Pancreas (tissue), 10 donors: ENCODE measurements around the gene RALGDS. TPM values are rescaled to one million over a fixed set of nuclear protein-coding genes. Genes with fewer than 3 reads are reported as not detected.

Experiments
- ATAC-seq, 4 donors: fragments of 200-7000 bp; cut with Tn5 transposase; one replicate each; pipeline versions ENCODE4 v1.8.0 to v1.9.1; 2020; ENCODE audit warnings: mild to moderate bottlenecking in 4 of 4, moderate library complexity in 4 of 4
- DNase-seq, 6 donors: peaks; one replicate each; pipeline ENCODE4 v3.0.0-alpha.2; 2020
- FAIRE-seq: peaks from 2 replicates; lab custom pipeline; 2012; peaks lifted over from hg19 to GRCh38; lab: Jason Lieb, UNC
- H3K27ac ChIP-seq, 4 donors: fragments of 200-600 bp; sonication (generic); 1 replicate in 3 of 4; 2 replicates in 1 of 4; pipeline versions ENCODE4 v1.5.0 to v1.8.0; 2020
- H3K27me3 ChIP-seq, 4 donors: fragments of 200-600 bp; one replicate each; pipeline ENCODE4 v1.8.0; 2021
- H3K36me3 ChIP-seq, 3 donors: fragments of 200-600 bp; sonication (generic) in 1 of 3; one replicate each; pipeline versions ENCODE4 v1.5.0 to v1.8.0; 2020 to 2021
- H3K4me1 ChIP-seq, 3 donors: fragments of 200-600 bp; one replicate each; pipeline ENCODE4 v1.8.0; 2021
- H3K4me3 ChIP-seq, 4 donors: fragments of 200-600 bp; sonication (generic) in 2 of 4; one replicate each; pipeline versions ENCODE4 v1.5.0 to v1.8.0; 2020 to 2021
- H3K9me3 ChIP-seq, 4 donors: fragments of 200-600 bp; one replicate each; pipeline ENCODE4 v1.8.0; 2021
- WGBS, 2 donors: extraction: QIAGEN DNeasy Blood & Tissue Kit; methylation state at CpG; one replicate each; pipeline ENCODE4 v1.1.7; 2013; 5-methylcytosine and 5-hydroxymethylcytosine counted together
- intact Hi-C, 3 donors: fragments of 100-400 bp; cut with DNase I; formaldehyde crosslinking; loops; one replicate each; pipeline versions ENCODE4 v1.11.1 to v1.14.2; 2022
- polyA plus RNA-seq, 2 donors: library from polyadenylated mRNA; stranded (reverse); fragments of 200-250 nt; gene quantifications; one replicate each; pipeline ENCODE4 v1.2.3, GENCODE V29; 2013
- total RNA-seq, 6 donors: library from RNA; stranded (reverse); fragmentation: NEBNext Ultra II Directional in 4 of 6; extraction: Animal tissue kit (Norgen Biotek cat#: 25700) in 4 of 6; gene quantifications; one replicate each; pipeline versions ENCODE4 v1.2.1 to v1.2.4, GENCODE V29; 2021 to 2023
- TF ChIP-seq, protein P1 (sequence below), 4 donors: fragments of 200-600 bp; sonication (generic) in 3 of 4; IDR thresholded peaks; one replicate each; pipeline versions ENCODE4 v1.5.0 to v1.8.0; 2021; ENCODE audit warnings: antibody characterized with exemption in 4 of 4
- donor health status: healthy with polysubstance abuse.
- donor health status: DM: no; HTN: no; CAD: no; lungs with moderate emphysema.
- donor health status: DM: no; HTN: no; CAD: no.
- donor health status: control.
- donor health status: control.
- donor health status: Bipolar disorder and iron deficiency.
- donor health status: DM: yes; HTN: yes; CAD: no.
- donor health status: DM: no; HTN: no; CAD: no.
- donor health status: DM: no; HTN: no; CAD: no.
- donor health status: DM: yes; HTN: yes; CAD: no.

RALGDS gene
- total and polyA plus RNA-seq, 8 donors, result 16.1 to 69.7 (median 20.5) TPM

DNA sequence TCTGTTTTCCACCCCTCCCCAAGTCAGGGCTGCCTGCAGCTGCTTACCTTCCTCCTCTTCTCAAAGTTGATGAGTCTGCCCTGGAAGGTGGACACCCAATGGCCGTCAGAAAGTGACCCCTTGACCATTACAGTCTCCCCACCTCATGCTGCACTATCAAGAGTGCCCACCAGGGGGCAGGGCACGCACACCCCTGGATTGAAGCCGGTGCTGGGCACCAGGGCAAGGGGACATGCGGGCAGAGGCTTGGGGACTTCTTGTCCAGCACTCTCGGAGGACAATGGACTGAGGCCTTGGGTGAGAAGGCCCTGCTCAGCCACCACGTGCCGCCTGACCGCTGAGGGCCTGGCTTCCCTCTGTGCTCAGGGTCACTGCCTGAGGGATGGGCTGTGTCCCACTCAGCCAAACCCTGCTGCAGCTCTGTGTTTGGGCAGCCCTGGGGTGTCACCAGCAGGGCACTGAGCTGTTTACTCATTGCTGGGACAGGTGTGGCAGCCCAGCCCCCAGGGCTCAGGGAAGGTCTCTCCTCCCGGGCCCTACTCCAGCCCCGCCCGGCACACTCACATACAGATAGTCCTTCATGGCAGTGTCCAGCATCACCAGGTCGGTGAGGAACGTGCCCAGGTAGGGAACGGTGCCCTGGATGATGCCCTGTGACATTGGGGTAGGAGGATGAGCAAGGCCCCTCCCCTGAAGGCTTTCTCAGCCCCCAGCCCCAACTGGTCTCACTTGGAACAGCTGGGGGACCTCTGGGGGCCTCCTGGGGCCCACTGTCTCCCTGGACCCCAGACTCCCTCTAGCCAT is 17.7 kb downstream of the RALGDS start:
- H3K27me3 ChIP-seq, result no peaks in the 10 kb centered on the region
- WGBS, 2 donors, result 42 to 49% methylated on average over 14 of the region's 14 CpGs
- ATAC-seq, result peak; percentile 57 to 90 (median 85)
- TF ChIP-seq, protein P1, sequence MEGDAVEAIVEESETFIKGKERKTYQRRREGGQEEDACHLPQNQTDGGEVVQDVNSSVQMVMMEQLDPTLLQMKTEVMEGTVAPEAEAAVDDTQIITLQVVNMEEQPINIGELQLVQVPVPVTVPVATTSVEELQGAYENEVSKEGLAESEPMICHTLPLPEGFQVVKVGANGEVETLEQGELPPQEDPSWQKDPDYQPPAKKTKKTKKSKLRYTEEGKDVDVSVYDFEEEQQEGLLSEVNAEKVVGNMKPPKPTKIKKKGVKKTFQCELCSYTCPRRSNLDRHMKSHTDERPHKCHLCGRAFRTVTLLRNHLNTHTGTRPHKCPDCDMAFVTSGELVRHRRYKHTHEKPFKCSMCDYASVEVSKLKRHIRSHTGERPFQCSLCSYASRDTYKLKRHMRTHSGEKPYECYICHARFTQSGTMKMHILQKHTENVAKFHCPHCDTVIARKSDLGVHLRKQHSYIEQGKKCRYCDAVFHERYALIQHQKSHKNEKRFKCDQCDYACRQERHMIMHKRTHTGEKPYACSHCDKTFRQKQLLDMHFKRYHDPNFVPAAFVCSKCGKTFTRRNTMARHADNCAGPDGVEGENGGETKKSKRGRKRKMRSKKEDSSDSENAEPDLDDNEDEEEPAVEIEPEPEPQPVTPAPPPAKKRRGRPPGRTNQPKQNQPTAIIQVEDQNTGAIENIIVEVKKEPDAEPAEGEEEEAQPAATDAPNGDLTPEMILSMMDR (IDR thresholded peaks at IDR 0.05), result peak; percentile 93 to 97 (median 96)
- no peak overlapping the region for H3K27ac ChIP-seq
- H3K4me3 ChIP-seq, result no peak overlapping the region
- DNase-seq, result peak in 5 of 6 donors; percentile 58 to 92 (median 79)
- peaks cover 5 to 81% (median 65%) of the 10 kb centered on the region in 3 donors for H3K36me3 ChIP-seq
- intact Hi-C loops, result loop anchor here in 1 of 3 donors (2.0 to 5.0 kb wide), 2 partner anchors 41 to 61 kb away; no protein-coding TSS in a partner anchor
- FAIRE-seq, result no peak
- H3K4me1 ChIP-seq, result no peaks in the 10 kb centered on the region
- H3K9me3 ChIP-seq, result no peaks in the 10 kb centered on the region

DNA sequence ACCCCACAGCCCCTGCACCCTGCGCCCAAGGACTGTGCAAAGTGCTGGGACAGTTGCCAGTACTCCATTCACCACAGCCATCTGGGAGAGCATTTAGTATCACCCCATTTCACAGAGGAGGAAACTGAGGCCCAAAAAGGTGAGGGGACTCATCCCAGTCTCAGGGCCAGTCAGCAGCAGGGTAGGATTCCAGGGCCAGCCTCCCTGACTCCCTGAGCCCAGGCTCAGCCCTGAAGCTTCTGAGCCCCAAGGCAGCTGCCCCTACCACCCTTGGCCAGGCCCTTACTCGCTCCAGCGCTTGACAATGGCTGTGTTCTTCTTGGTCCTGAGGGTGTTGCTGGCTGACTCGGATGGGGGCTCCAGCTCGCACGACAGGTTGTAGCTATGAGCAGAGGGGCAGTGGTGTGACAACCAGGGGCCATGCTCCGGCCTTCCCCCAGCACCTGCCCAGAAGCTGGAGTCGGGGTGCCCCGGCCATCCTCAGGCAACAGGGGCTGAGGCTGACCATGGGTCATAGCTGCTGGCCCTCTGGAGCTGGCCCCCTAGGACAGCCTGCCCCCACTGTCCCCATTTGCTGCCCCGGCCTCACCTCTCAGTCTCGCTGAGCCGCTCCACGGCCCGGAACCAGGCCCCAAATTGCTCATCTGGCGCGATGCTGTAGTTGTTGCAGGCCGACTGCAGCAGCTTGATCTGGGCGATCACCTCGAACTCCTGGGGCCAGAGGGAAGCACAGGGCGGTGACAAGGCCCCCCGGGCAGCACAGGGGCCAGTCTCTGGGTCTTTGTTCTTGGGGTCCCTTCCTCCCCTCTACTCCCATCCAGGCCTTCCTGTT is 18.6 kb downstream of the RALGDS start:
- H3K27ac ChIP-seq, result no peak overlapping the region
- no peak overlapping the region for H3K4me3 ChIP-seq
- DNase-seq, result peak in 1 of 6 donors; percentile 71
- 90 to 91% methylated on average over 21 of the region's 21 CpGs for WGBS, 2 donors
- intact Hi-C loops, result loop anchor here in 1 of 3 donors (2.0 to 5.0 kb wide), 2 partner anchors 42 to 60 kb away; no protein-coding TSS in a partner anchor
- TF ChIP-seq, protein P1 (IDR thresholded peaks at IDR 0.05), result no peak
- no peaks in the 10 kb centered on the region for H3K9me3 ChIP-seq
- no peaks in the 10 kb centered on the region for H3K27me3 ChIP-seq
- FAIRE-seq, result no peak
- H3K36me3 ChIP-seq, result peaks cover 5 to 81% (median 62%) of the 10 kb centered on the region in 3 donors
- no peak for ATAC-seq
- no peaks in the 10 kb centered on the region for H3K4me1 ChIP-seq

DNA sequence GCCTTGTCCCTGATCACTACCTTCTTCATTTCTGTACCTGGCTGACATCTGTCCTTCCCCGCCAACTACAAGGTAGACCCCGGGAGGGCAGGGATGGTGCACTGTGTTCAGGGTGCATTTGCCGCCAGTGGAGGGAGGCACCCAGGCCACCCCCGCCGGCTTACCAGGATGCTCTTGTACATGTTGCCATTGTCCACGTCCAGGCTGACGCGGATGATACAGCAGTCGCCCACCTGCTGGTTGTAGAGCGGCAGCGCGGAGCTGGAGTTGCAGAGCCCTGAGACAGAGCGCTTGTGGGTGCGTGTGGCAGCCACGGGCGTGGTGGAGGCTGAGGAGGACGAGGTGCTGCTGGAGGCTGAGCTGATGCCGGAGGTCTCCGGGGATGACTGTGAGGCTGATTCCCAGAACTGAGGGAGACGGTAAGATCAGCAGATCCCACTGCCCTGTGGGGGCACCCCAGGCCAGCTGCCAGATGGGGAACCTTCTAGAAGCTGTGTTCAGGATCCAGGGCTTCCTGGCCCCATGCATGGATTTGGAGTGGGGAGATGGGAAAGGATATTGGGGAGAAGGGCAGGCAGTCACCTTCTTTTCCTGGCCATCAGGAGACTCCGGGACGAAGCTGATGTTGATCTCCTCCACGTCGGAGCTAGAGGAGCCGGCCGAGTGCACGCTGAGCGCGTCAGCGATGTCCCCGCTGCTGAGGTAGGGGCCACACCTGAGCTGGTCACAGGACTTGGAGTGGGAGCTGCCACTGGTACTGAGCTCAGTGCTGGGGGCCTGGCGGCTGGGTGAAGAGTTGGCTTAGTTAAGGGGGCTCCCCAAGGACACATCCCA is 19.5 kb downstream of the RALGDS start:
- H3K27ac ChIP-seq, result no peak overlapping the region
- H3K9me3 ChIP-seq, result no peaks in the 10 kb centered on the region
- H3K4me1 ChIP-seq, result no peaks in the 10 kb centered on the region
- ATAC-seq (no peak), DNase-seq (peak in 1 of 6 donors; percentile 74), FAIRE-seq (no peak)
- WGBS, 2 donors, result 96 to 97% methylated on average over 32 of the region's 32 CpGs
- peaks cover 5 to 73% (median 53%) of the 10 kb centered on the region in 3 donors for H3K36me3 ChIP-seq
- H3K27me3 ChIP-seq, result no peaks in the 10 kb centered on the region
- intact Hi-C loops, result loop anchor here in 1 of 3 donors (2.0 to 5.0 kb wide), 2 partner anchors 43 to 59 kb away; no protein-coding TSS in a partner anchor
- H3K4me3 ChIP-seq, result no peak overlapping the region
- TF ChIP-seq, protein P1 (IDR thresholded peaks at IDR 0.05), result no peak

DNA sequence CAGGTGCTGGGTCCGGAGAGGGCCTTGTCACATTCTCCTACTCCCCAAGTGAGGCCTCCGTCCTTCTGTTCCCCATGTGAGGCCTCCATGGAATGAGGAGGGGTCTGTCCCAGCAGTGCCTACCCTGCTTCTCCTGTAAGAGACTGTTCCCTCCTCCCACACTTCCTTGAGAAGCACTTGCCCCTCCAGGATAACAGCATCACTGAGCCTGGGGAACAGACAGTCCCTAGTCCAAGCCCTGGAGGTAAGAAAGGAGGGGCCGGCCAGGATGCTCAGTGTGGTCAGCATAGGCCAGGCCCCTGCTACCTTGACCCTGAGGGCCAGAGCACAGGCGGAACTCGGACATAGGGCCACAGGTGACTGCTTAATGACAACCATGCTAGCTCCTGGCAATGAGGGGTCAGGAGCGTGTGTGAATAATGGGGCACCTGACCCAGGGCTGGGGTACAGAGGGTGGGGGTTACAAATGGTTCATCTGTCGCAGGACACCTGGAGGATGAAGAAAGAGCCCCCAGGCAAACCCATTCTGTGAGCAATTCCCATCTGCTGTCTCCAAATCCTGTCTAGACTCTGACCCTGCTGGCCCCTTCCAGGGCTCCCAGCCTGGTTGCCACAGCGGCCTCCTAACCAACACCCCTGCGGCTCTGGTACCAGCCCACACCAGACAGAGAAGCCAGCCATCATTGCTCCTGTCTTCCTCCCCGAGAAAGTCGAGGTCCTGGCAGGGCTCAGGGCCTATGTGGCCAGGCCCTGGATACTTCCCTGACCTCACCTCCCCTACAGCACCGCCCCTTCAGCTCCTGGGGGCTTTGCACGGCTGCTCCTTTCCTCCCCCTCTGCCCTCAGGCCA is 20.3 kb downstream of the RALGDS start:
- no peak overlapping the region for H3K27ac ChIP-seq
- no peak overlapping the region for H3K4me3 ChIP-seq
- H3K36me3 ChIP-seq, result peaks cover 5 to 68% (median 50%) of the 10 kb centered on the region in 3 donors
- FAIRE-seq (no peak), DNase-seq (peak in 1 of 6 donors; percentile 53), ATAC-seq (no peak)
- H3K4me1 ChIP-seq, result no peaks in the 10 kb centered on the region
- intact Hi-C loops, result loop anchor here in 1 of 3 donors (5.0 kb wide), 1 partner anchor 58 kb away; no protein-coding TSS in a partner anchor
- no peaks in the 10 kb centered on the region for H3K27me3 ChIP-seq
- WGBS, 2 donors, result 87 to 96% methylated on average over 13 of the region's 13 CpGs
- no peaks in the 10 kb centered on the region for H3K9me3 ChIP-seq
- TF ChIP-seq, protein P1 (IDR thresholded peaks at IDR 0.05), result no peak
